ENCODE results near the gene COPS8. TPM values are rescaled to one million over a fixed set of nuclear protein-coding genes. Genes with fewer than 3 reads are reported as not detected.

Gene COPS8
- total RNA-seq, 2 donors from 2014 or later, result 106 to 162 TPM

DNA sequence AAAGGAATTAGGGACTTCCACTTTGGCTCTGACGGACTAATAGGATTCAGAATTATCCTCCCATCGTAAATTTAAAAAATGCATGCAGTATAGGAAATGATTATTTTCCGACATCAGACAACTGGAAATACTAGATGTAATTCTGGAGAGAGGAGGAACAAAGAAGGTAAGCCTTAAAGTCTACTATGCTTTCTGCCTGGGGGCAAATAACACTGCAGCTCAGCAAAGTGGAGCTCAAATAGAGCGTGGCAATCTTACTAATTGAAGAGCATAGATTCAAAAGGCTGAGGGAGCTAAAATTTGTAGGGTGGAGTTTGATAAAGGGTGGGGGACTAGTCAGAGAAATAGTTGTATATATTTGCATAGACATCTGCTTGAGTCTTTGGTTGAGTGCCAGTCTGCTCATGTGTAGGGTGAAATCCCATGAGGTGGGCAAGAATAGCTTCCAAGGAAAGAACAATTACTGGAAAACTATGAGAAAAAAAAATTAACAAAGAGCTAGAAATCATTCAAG is 23.8 kb downstream of the COPS8 start:
- no peaks in the 10 kb centered on the region for H3K36me3 ChIP-seq
- no peaks in the 10 kb centered on the region for H3K27me3 ChIP-seq
- TF ChIP-seq CTCF (IDR thresholded peaks at IDR 0.05), result no peak
- H3K27ac ChIP-seq, result no peak overlapping the region
- DNase-seq (ENCODE audit: low spot score), result no peak
- no peak overlapping the region for H3K4me3 ChIP-seq
- H3K9me3 ChIP-seq, result no peaks in the 10 kb centered on the region
- no peaks in the 10 kb centered on the region for H3K4me1 ChIP-seq

DNA sequence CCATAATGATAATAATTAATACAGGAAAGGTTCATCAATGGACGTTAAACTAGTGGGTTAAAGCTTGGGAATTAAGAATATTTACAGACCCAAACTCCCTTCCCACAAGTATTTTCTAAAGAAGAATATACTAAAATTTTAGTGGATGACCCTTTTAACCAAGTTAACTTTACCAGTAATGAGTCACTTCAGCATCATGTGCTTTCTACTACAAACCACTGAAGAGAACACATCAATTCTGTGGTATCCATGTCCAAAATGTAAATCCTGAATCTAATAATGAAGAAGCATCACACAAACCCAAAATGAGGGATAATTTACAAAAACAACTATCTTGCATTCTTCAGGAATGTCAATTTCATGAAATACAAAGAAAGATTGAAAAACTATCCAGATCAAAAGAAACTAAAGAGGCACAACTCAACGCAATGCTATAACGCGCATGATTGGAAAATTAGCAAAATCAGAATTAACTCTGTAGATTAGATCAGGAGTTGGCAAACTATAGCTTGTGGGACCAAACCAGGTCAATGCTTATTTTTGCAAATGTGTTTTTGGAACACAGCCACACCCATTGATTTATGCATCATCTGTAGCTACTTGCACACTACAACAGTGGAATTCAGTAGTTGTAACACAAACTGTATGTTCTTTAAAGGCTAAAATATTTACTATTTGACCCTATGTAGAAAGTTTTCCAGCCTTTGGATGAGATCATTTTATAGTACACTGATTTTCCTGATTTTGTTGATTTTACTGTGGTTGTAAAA is 27.5 kb downstream of the COPS8 start:
- no peaks in the 10 kb centered on the region for H3K27me3 ChIP-seq
- no peak for DNase-seq (ENCODE audit: low spot score)
- H3K27ac ChIP-seq, result no peak overlapping the region
- H3K36me3 ChIP-seq, result no peaks in the 10 kb centered on the region
- no peak for TF ChIP-seq CTCF (IDR thresholded peaks at IDR 0.05)
- H3K4me1 ChIP-seq, result no peaks in the 10 kb centered on the region
- H3K4me3 ChIP-seq, result no peak overlapping the region
- no peaks in the 10 kb centered on the region for H3K9me3 ChIP-seq

DNA sequence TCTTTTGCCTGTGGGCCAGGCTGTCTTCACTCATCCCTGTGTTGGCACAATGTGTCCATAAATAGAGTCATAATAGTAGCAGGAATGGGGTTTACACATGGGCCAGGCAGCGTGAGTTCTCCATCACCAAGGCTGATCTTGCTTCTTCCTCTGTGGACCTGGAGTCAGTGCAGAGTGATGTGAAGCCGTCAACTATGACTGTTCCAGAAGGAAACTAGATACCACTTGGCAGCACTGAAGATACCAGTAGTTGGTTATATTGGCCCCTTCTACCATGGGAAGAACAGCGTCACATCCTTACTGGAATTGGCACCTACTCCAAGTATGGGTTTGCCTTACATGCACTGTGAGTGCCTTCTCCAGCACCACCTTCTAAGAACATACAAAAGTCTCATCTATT is 30.2 kb downstream of the COPS8 start:
- H3K9me3 ChIP-seq, result no peaks in the 10 kb centered on the region
- no peaks in the 10 kb centered on the region for H3K36me3 ChIP-seq
- no peaks in the 10 kb centered on the region for H3K4me1 ChIP-seq
- TF ChIP-seq CTCF (IDR thresholded peaks at IDR 0.05), result no peak
- no peak overlapping the region for H3K4me3 ChIP-seq
- no peaks in the 10 kb centered on the region for H3K27me3 ChIP-seq
- H3K27ac ChIP-seq, result no peak overlapping the region
- no peak for DNase-seq (ENCODE audit: low spot score)

DNA sequence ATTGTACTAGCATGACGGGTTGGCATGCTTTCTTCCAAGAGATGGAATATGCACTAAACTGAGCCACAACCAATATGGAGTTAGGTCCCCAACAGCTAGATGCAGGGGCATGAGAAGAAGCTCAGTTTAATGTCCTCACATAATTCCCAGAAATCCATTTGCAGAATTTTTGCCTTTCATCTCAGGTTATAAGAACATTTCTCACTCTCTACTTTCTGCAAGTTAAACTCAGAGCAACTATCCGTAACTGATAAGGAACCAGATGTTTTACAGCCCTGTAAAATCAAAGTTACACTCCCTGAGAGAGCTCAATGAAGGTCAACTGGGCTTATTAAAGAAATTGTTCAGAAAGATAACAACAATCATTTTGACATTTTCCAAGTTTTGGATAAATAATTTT is 30.7 kb downstream of the COPS8 start:
- no peak for TF ChIP-seq CTCF (IDR thresholded peaks at IDR 0.05)
- no peaks in the 10 kb centered on the region for H3K4me1 ChIP-seq
- no peaks in the 10 kb centered on the region for H3K36me3 ChIP-seq
- H3K4me3 ChIP-seq, result no peak overlapping the region
- no peaks in the 10 kb centered on the region for H3K9me3 ChIP-seq
- H3K27ac ChIP-seq, result no peak overlapping the region
- DNase-seq (ENCODE audit: low spot score), result no peak
- H3K27me3 ChIP-seq, result no peaks in the 10 kb centered on the region

GRCh38 chr2:237118025-237118424 is 32.3 kb downstream of the COPS8 start:
- H3K4me3 ChIP-seq, result no peak overlapping the region
- H3K4me1 ChIP-seq, result no peaks in the 10 kb centered on the region
- no peaks in the 10 kb centered on the region for H3K36me3 ChIP-seq
- no peak overlapping the region for H3K27ac ChIP-seq
- no peak for TF ChIP-seq CTCF (IDR thresholded peaks at IDR 0.05)
- H3K9me3 ChIP-seq, result no peaks in the 10 kb centered on the region
- H3K27me3 ChIP-seq, result no peaks in the 10 kb centered on the region
- no peak for DNase-seq (ENCODE audit: low spot score)

All from right atrium auricular region (tissue), 2 donors.